Measurements from ENCODE around the gene NET1. TPM values are rescaled to one million over a fixed set of nuclear protein-coding genes. Genes with fewer than 3 reads are reported as not detected.

The NET1 gene
- polyA plus RNA-seq, 3 donors = 126 to 153 (median 144) TPM

GRCh38 chr10:5479481-5480161, 67.3 kb downstream of the NET1 start:
- no peak for DNase-seq (ENCODE audit: low read depth in 3 of 3, low spot score in 2 of 3)

GRCh38 chr10:5480162-5480941, 68.0 kb downstream of the NET1 start:
- DNase-seq (ENCODE audit: low read depth in 3 of 3, low spot score in 2 of 3) = no peak

- DNase-seq (ENCODE audit: low read depth in 3 of 3, low spot score in 2 of 3) = no peak
These were observed 68.8 kb downstream of the NET1 start for GRCh38 chr10:5481121-5481520.

- DNase-seq (ENCODE audit: low read depth in 3 of 3, low spot score in 2 of 3) = no peak
These were observed 69.7 kb downstream of the NET1 start for GRCh38 chr10:5482016-5482415.

- DNase-seq (ENCODE audit: low read depth in 3 of 3, low spot score in 2 of 3) = no peak
These were observed 71.8 kb downstream of the NET1 start for GRCh38 chr10:5484205-5484604.

GRCh38 chr10:5485290-5485689, 72.9 kb downstream of the NET1 start:
- no peak for DNase-seq (ENCODE audit: low read depth in 3 of 3, low spot score in 2 of 3)

GRCh38 chr10:5485948-5486852, 73.8 kb downstream of the NET1 start:
- no peak for DNase-seq (ENCODE audit: low read depth in 3 of 3, low spot score in 2 of 3)

- DNase-seq (ENCODE audit: low read depth in 3 of 3, low spot score in 2 of 3) = no peak
These were observed 74.5 kb downstream of the NET1 start for GRCh38 chr10:5486853-5487235.

GRCh38 chr10:5488272-5489161, 76.2 kb downstream of the NET1 start:
- DNase-seq (ENCODE audit: low read depth in 3 of 3, low spot score in 2 of 3) = no peak

GRCh38 chr10:5490032-5490431, 77.7 kb downstream of the NET1 start:
- no peak for DNase-seq (ENCODE audit: low read depth in 3 of 3, low spot score in 2 of 3)

- no peak for DNase-seq (ENCODE audit: low read depth in 3 of 3, low spot score in 2 of 3)
These were observed 78.5 kb downstream of the NET1 start for GRCh38 chr10:5490698-5491464.

- no peak for DNase-seq (ENCODE audit: low read depth in 3 of 3, low spot score in 2 of 3)
These were observed 79.1 kb downstream of the NET1 start for GRCh38 chr10:5491477-5491876.

GRCh38 chr10:5492322-5492855, 80.0 kb downstream of the NET1 start:
- DNase-seq (ENCODE audit: low read depth in 3 of 3, low spot score in 2 of 3) = no peak

- no peak for DNase-seq (ENCODE audit: low read depth in 3 of 3, low spot score in 2 of 3)
These were observed 80.7 kb downstream of the NET1 start for GRCh38 chr10:5492929-5493576.

GRCh38 chr10:5493691-5494090, 81.3 kb downstream of the NET1 start:
- DNase-seq (ENCODE audit: low read depth in 3 of 3, low spot score in 2 of 3) = no peak

- DNase-seq (ENCODE audit: low read depth in 3 of 3, low spot score in 2 of 3) = no peak
These were observed 82.3 kb downstream of the NET1 start for GRCh38 chr10:5494611-5495010.

- DNase-seq (ENCODE audit: low read depth in 3 of 3, low spot score in 2 of 3) = no peak
These were observed 84.2 kb downstream of the NET1 start for GRCh38 chr10:5496261-5497250.

- DNase-seq (ENCODE audit: low read depth in 3 of 3, low spot score in 2 of 3) = no peak
These were observed 84.9 kb downstream of the NET1 start for GRCh38 chr10:5497289-5497688.
